Activated T-helper 2 cell treated with anti-CD3 and anti-CD28 coated beads, Interferon-gamma antibody, Interleukin-2, Interleukin-4, amounts not matched to agents 10 μg/mL and 5 μg/mL and 100 μg/mL, durations not matched to agents 14 hours and 24 hours and 36 hours (primary cell): ENCODE results near the gene DLGAP1. TPM values are rescaled to one million over a fixed set of nuclear protein-coding genes. Genes with fewer than 3 reads are reported as not detected.

ENCODE experiments used
- DNase-seq: peaks from one replicate; pipeline ENCODE4 v3.0.0; 2021; ENCODE audit warnings: low spot score
- H3K27ac Mint-ChIP-seq: one replicate; pipeline ENCODE4 v1.8.0; 2021; ENCODE audit warnings: mixed read lengths
- H3K27me3 Mint-ChIP-seq: one replicate; pipeline ENCODE4 v1.8.0; 2021; ENCODE audit warnings: low read depth, mixed read lengths
- H3K36me3 Mint-ChIP-seq: one replicate; pipeline ENCODE4 v1.8.0; 2021; ENCODE audit warnings: low read depth, mixed read lengths
- H3K4me1 Mint-ChIP-seq: one replicate; pipeline ENCODE4 v1.8.0; 2021; ENCODE audit warnings: low read depth, mixed read lengths
- H3K4me3 Mint-ChIP-seq: one replicate; pipeline ENCODE4 v1.8.0; 2021; ENCODE audit warnings: low read depth, mild to moderate bottlenecking, moderate library complexity, mixed read lengths
- H3K9me3 Mint-ChIP-seq: one replicate; pipeline ENCODE4 v1.8.0; 2021; ENCODE audit warnings: mixed read lengths
- intact Hi-C: fragments of 100-400 bp; cut with micrococcal nuclease; formaldehyde crosslinking; loops from one replicate; pipeline ENCODE4 v1.15.1; 2023
- total RNA-seq: library from RNA; stranded (reverse); gene quantifications from 2 replicates; pipeline ENCODE4 v1.2.3, GENCODE V29; 2022

DLGAP1 gene
- total RNA-seq, 1 donor from 2014 or later, result not detected

DNA sequence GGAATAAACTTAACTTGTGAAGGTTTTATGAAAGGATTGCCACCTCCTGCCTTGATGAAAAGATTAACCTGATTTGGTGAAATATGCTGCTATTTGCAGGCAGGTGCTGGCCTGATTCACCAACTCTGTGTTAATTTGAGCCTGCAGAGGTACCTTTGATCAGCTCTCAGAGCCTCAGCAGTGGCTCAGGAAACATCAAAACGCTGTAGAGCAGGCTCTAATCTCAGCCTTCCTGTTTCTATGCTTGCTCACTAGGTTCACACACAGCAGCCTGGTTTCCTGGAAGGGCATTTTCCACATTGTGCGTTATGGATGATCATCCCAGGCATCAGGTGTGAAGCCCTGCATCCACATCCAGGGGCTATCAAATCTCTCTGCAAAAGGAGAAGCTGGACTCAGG, 988.2 kb downstream of the DLGAP1 start:
- no peak for DNase-seq
- Mint-ChIP-seq H3K27me3 (no peaks in the 10 kb centered on the region), H3K36me3 (peaks cover 4% of the 10 kb centered on the region), H3K27ac (no peak overlapping the region), H3K9me3 (peaks cover 4% of the 10 kb centered on the region), H3K4me1 (peaks cover 3% of the 10 kb centered on the region), H3K4me3 (no peak overlapping the region)
- intact Hi-C loops, result no loop called here

DNA sequence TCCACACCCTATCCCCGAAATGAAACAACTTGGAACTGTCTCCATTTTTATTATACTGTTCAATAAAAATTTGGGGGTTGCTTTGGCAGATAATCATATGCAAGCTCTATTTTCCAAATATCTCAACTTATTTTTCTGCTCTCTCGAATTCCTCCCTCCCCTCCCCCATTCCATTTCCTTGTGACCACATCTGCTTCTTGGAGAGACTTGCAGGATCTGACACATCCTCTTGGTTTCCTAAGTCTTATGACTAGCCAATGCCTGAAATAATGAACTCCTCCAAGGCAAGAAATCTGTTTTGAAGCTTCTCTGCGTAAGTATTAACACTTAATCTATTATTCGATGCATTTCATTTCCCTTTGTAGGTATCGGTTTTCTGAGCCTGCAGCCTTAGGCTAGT, 989.1 kb downstream of the DLGAP1 start:
- Mint-ChIP-seq H3K4me3 (no peak overlapping the region), H3K9me3 (peaks cover 10% of the 10 kb centered on the region), H3K36me3 (peaks cover 13% of the 10 kb centered on the region), H3K27ac (no peak overlapping the region), H3K4me1 (peaks cover 3% of the 10 kb centered on the region), H3K27me3 (no peaks in the 10 kb centered on the region)
- intact Hi-C loops, result no loop called here
- DNase-seq, result no peak

DNA sequence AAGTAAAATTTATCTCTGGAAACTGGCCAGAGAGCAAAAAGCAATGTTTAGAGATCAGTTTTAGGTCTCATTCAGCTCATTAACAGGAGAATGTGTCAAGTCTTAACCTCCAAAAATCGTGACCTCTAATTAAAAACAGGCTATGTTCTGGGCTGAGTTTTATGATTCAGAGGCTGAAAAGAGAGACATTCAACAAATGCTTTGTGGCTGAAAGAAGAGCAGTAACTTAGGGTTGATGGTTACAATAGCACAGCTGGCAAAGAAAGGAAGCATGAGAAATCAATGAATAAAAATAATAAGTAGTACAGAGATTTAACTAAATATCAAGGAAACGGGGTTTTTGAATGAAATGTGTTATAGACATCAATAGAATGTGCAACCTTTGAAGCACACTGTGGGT, 992.1 kb downstream of the DLGAP1 start:
- H3K4me1 Mint-ChIP-seq, result peaks cover 18% of the 10 kb centered on the region
- H3K27ac Mint-ChIP-seq, result no peak overlapping the region
- intact Hi-C loops, result no loop called here
- no peak for DNase-seq
- peaks cover 38% of the 10 kb centered on the region for H3K36me3 Mint-ChIP-seq
- no peaks in the 10 kb centered on the region for H3K27me3 Mint-ChIP-seq
- H3K9me3 Mint-ChIP-seq, result peaks cover 16% of the 10 kb centered on the region
- no peak overlapping the region for H3K4me3 Mint-ChIP-seq

DNA sequence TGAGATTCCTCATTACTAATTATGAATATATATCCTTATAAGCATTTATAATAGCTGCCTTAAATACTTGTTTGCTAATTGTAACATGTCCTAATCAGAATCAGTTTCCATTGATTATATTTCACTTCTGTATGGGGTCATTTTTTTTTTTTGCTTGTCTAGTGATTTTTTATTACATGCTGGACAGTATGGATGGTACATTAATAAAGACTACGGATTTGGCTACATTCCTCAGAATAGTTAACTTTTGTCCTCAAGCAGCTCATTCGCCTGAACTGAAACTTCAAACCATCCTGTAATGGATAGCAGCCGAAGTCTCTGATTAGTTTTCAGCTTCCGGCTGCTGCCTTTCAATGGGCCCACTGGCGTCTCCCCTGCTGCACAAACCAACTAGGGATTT, 993.4 kb downstream of the DLGAP1 start:
- no peak overlapping the region for H3K4me3 Mint-ChIP-seq
- H3K36me3 Mint-ChIP-seq, result peaks cover 52% of the 10 kb centered on the region
- no peaks in the 10 kb centered on the region for H3K27me3 Mint-ChIP-seq

DNA sequence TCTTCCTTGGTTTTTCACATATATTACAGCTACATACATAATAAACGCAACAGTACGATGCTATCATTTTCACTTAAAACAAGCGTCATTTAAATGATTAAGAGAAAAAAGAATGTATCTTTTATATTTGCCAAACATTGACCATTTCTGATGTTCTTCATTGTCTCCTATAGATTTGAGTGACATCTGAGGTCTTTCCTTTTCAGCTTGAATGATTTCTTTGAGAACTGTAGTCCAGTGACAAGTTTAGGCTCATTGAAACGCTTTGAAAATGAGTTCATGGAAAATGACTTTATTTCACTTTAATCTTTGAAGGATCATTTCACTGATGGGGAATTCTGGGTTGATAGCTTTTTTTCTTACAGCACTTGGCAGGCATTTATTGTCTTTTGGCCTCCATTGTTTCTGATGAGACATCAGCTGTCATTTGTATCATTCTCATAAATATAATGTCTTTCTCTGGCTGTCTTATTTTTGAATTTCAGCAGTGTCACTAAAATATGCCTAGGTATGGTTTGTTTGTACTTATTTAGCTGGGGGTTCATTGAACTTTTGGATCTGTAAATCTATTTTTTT, 994.2 kb downstream of the DLGAP1 start:
- intact Hi-C loops, result no loop called here
- no peak for DNase-seq
- Mint-ChIP-seq H3K27ac (no peak overlapping the region), H3K9me3 (peaks cover 16% of the 10 kb centered on the region), H3K27me3 (no peaks in the 10 kb centered on the region), H3K4me1 (peaks cover 26% of the 10 kb centered on the region), H3K4me3 (no peak overlapping the region), H3K36me3 (peaks cover 59% of the 10 kb centered on the region)

More for the DNA sequence above, 993.4 kb downstream of the DLGAP1 start:
- H3K4me1 Mint-ChIP-seq, result peaks cover 22% of the 10 kb centered on the region
- no peak for DNase-seq
- no peak overlapping the region for H3K27ac Mint-ChIP-seq
- peaks cover 16% of the 10 kb centered on the region for H3K9me3 Mint-ChIP-seq
- intact Hi-C loops, result no loop called here

DNA sequence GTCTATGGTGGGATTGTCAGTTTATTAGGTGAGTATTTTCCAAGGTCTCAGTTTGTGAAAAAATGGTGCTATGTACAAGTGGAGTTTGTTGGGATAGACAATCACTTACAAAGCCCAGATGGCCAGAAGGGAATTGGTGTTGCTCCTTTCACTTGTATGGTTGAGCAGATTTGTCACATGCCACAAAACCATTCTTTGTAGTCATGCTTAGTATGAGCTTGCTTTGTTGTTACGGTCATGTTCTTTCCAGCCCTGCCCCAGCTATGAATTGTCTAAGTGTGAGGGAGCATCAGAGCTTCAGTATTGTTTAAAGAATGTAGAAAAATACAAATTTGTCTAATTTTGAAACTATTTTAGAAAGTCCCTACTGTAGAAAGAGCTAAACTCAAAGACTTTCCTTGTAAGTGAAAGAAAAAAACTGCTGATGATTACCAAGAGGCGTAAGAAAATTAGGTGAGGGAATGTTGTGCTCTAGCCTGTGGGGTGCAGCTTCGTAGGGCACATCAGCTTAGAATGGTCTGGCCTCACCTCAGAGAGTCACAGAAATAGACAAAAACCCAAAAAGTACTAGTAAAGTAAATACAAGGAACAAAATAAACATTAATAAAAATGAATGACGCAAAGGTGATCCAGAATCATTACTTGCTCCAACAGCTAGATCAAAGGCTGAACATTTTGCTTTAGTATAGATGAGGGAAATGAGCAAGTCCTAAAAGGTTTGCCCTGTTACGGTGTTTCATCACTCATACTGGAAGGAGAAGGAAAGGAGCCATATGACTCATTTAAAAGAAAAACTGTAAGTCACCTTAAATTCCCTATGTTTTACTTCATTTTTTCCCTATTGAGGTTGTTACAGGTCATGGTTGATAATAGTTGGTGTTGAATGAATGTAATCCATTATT, 995.9 kb downstream of the DLGAP1 start:
- no peak for DNase-seq
- peaks cover 16% of the 10 kb centered on the region for H3K9me3 Mint-ChIP-seq
- peaks cover 69% of the 10 kb centered on the region for H3K36me3 Mint-ChIP-seq
- peaks cover 37% of the 10 kb centered on the region for H3K4me1 Mint-ChIP-seq
- H3K4me3 Mint-ChIP-seq, result peak overlapping the region; percentile 37
- intact Hi-C loops, result loop anchor here (5.0 kb wide), 1 partner anchor 83 kb away; no protein-coding TSS in a partner anchor
- no peaks in the 10 kb centered on the region for H3K27me3 Mint-ChIP-seq
- H3K27ac Mint-ChIP-seq, result peak overlapping the region; percentile 39

DNA sequence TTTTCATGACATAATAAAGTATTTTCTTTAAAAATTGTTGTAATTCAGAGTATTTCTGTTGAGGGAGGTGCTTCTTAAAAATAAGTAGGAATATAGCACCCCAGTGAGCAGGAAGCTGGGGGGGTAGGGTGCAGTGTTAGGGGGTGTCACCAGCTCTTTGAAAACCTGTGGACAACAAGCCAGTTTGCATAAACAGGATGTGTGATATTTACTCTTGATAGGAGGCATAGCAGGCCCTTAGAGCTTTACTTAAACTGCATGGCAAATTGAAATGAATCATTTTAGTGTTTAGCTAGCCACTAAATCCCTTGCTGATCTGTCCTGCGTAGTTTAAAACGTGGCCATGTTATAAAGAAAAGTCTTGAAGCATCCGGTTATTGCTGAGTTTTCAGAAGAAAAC, 996.7 kb downstream of the DLGAP1 start:
- H3K4me1 Mint-ChIP-seq, result peaks cover 43% of the 10 kb centered on the region
- intact Hi-C loops, result loop anchor here (5.0 kb wide), 1 partner anchor 84 kb away; no protein-coding TSS in a partner anchor
- peak overlapping the region; percentile 39 for H3K27ac Mint-ChIP-seq
- peaks cover 16% of the 10 kb centered on the region for H3K9me3 Mint-ChIP-seq
- no peaks in the 10 kb centered on the region for H3K27me3 Mint-ChIP-seq
- DNase-seq, result no peak
- no peak overlapping the region for H3K4me3 Mint-ChIP-seq
- H3K36me3 Mint-ChIP-seq, result peaks cover 73% of the 10 kb centered on the region

DNA sequence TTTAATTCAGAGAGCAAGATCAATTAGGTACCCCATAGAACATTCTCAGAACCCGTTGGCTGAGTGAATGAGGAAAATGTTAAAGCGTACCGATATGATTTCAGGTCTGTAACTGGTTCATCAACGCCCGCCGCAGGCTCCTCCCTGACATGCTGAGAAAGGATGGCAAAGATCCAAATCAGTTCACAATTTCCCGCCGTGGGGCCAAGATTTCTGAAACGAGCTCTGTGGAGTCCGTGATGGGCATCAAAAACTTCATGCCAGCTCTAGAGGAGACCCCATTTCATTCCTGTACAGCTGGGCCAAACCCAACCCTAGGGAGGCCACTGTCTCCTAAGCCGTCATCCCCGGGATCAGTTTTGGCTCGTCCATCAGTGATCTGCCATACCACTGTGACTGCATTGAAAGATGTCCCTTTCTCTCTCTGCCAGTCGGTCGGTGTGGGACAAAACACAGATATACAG, 997.8 kb downstream of the DLGAP1 start:
- H3K27me3 Mint-ChIP-seq, result no peaks in the 10 kb centered on the region
- peak overlapping the region; percentile 27 for H3K27ac Mint-ChIP-seq
- H3K4me1 Mint-ChIP-seq, result peaks cover 50% of the 10 kb centered on the region
- H3K4me3 Mint-ChIP-seq, result no peak overlapping the region
- no peak for DNase-seq
- intact Hi-C loops, result loop anchor here (5.0 kb wide), 1 partner anchor 85 kb away; no protein-coding TSS in a partner anchor
- H3K9me3 Mint-ChIP-seq, result peaks cover 16% of the 10 kb centered on the region
- H3K36me3 Mint-ChIP-seq, result peaks cover 84% of the 10 kb centered on the region

DNA sequence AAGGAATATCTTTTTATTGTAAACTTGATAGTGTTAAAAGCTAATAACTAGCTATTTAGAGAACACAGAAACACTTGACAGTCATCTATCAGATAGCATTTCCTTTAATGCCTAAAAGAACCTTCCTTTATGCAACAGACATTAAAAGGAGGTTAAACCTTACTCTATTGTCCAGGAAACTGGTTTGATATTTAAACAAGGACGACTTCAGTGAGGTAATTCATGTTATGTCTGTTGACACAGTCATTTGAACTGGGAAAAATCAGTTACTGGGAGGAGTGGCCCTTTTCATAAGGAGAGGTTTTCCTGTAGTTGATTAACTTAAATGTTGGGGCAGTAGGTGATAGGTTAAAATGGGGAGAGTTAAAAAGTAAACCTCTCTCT, 998.4 kb downstream of the DLGAP1 start:
- H3K36me3 Mint-ChIP-seq, result peaks cover 80% of the 10 kb centered on the region
- no peak overlapping the region for H3K27ac Mint-ChIP-seq
- no peak overlapping the region for H3K4me3 Mint-ChIP-seq
- H3K9me3 Mint-ChIP-seq, result peaks cover 11% of the 10 kb centered on the region
- DNase-seq, result no peak
- intact Hi-C loops, result loop anchor here (5.0 kb wide), 1 partner anchor 86 kb away; no protein-coding TSS in a partner anchor
- H3K27me3 Mint-ChIP-seq, result no peaks in the 10 kb centered on the region
- peaks cover 50% of the 10 kb centered on the region for H3K4me1 Mint-ChIP-seq

DNA sequence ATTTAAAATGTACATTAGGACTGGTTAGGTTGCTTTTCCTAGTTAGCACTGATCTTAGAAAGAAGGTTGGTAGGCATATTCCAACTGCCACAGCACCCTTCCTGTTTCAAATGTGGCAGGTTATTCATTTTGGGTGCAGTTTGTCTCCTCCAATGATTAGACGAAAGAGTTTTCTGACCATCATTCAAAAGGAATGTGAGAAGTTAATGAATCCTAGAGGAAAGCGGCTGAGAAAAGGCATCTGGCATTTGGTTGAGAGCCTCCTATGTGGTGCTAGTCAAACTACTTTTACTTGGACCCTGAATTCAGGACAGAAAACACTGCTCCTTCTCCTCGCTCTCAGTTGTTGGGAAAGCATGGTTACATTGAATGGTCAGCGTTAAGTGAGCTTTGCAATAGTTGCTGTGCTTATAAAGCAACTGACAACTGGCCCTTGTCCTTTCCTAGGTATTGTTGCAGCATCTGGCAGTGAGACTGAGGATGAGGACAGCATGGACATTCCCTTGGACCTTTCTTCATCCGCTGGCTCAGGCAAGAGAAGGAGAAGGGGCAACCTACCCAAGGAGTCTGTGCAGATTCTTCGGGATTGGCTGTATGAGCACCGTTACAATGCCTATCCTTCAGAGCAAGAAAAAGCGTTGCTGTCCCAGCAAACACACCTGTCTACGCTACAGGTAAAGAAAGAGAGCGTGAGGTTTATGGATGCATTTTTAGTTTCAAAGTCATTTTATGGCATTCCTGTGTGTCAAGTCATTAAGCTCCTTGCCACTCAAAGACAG, 999.0 kb downstream of the DLGAP1 start:
- intact Hi-C loops, result loop anchor here (2.0 to 5.0 kb wide), 2 partner anchors 86 to 175 kb away; no protein-coding TSS in a partner anchor
- H3K4me1 Mint-ChIP-seq, result peaks cover 50% of the 10 kb centered on the region
- peaks cover 80% of the 10 kb centered on the region for H3K36me3 Mint-ChIP-seq
- peaks cover 6% of the 10 kb centered on the region for H3K9me3 Mint-ChIP-seq
- H3K27me3 Mint-ChIP-seq, result no peaks in the 10 kb centered on the region
- H3K4me3 Mint-ChIP-seq, result no peak overlapping the region
- H3K27ac Mint-ChIP-seq, result no peak overlapping the region
- DNase-seq, result no peak

DNA sequence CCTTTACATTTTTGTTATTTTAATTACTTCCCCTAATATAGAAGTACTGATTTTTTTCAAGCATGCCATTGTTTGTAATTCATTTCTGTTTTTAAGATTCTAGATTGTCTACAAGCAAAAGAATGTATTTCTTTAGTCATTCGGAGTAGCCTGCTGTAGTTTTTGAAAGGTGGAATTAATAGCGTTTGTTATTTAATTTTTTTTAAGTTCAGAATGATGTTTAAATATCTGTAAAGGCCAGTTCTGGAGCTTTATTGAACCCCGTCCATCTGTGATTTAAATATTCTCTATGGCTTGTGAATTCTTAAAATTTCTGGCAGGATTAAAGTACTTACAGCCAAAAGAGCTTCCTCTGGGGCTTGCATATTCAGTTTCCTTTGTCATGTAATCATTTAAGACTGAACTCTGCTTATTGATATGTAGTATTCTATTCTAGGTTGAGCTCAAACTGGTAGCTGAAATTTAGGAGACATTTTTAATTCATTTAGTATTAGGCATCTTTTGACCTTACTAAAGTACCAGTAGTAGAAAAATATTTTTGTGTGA, 999.9 kb downstream of the DLGAP1 start:
- Mint-ChIP-seq H3K36me3 (peaks cover 77% of the 10 kb centered on the region), H3K27me3 (no peaks in the 10 kb centered on the region), H3K4me1 (peaks cover 50% of the 10 kb centered on the region), H3K27ac (peak overlapping the region; percentile 97), H3K9me3 (no peaks in the 10 kb centered on the region), H3K4me3 (no peak overlapping the region)
- no peak for DNase-seq
- intact Hi-C loops, result loop anchor here (2.0 to 5.0 kb wide), 2 partner anchors 87 to 174 kb away; no protein-coding TSS in a partner anchor
